NK-92 (cell line): ENCODE measurements around the gene SNED1.

ENCODE experiments used
- DNase-seq: peaks from one replicate; lab custom pipeline; 2025; ENCODE audit not compliant: unreplicated experiment; lab: John Stamatoyannopoulos, UW

The SNED1 gene

GRCh38 chr2:241020629-241021190 is 22.3 kb downstream of the SNED1 start:
- no peak for DNase-seq

- no peak for DNase-seq
These were observed 27.2 kb downstream of the SNED1 start for GRCh38 chr2:241025639-241026038.

- no peak for DNase-seq
These were observed 31.3 kb downstream of the SNED1 start for GRCh38 chr2:241029599-241030332.

- DNase-seq: no peak
These were observed 31.9 kb downstream of the SNED1 start for GRCh38 chr2:241030333-241030680.

- DNase-seq: no peak
These were observed 32.5 kb downstream of the SNED1 start for GRCh38 chr2:241030883-241031282.

GRCh38 chr2:241031436-241032165 is 33.2 kb downstream of the SNED1 start:
- no peak for DNase-seq

- no peak for DNase-seq
These were observed 35.0 kb downstream of the SNED1 start for GRCh38 chr2:241033336-241033987.

- no peak for DNase-seq
These were observed 35.6 kb downstream of the SNED1 start for GRCh38 chr2:241033994-241034393.

GRCh38 chr2:241034490-241035141 is 36.2 kb downstream of the SNED1 start:
- no peak for DNase-seq

- no peak for DNase-seq
These were observed 36.9 kb downstream of the SNED1 start for GRCh38 chr2:241035142-241035817.

- DNase-seq: no peak
These were observed 37.5 kb downstream of the SNED1 start for GRCh38 chr2:241035818-241036396.

- DNase-seq: no peak
These were observed 38.1 kb downstream of the SNED1 start for GRCh38 chr2:241036397-241036963.

- no peak for DNase-seq
These were observed 38.6 kb downstream of the SNED1 start for GRCh38 chr2:241036964-241037421.

GRCh38 chr2:241037498-241037897 is 39.1 kb downstream of the SNED1 start:
- DNase-seq: no peak

- DNase-seq: no peak
These were observed 40.2 kb downstream of the SNED1 start for GRCh38 chr2:241038374-241039180.

GRCh38 chr2:241039416-241039815 is 41.0 kb downstream of the SNED1 start:
- no peak for DNase-seq

GRCh38 chr2:241040081-241040803 is 41.8 kb downstream of the SNED1 start:
- DNase-seq: no peak

GRCh38 chr2:241041589-241042158 is 43.3 kb downstream of the SNED1 start:
- DNase-seq: no peak
